GM12874 (cell line): ENCODE data around the gene RELT.

Experiments used
- CTCF ChIP-seq: IDR thresholded peaks from 2 replicates; pipeline ENCODE4 v1.5.1; 2011; ENCODE audit warnings: low read depth, mild to moderate bottlenecking, control low read depth, low read length, moderate library complexity; ENCODE audit not compliant: insufficient read depth

Gene RELT

DNA sequence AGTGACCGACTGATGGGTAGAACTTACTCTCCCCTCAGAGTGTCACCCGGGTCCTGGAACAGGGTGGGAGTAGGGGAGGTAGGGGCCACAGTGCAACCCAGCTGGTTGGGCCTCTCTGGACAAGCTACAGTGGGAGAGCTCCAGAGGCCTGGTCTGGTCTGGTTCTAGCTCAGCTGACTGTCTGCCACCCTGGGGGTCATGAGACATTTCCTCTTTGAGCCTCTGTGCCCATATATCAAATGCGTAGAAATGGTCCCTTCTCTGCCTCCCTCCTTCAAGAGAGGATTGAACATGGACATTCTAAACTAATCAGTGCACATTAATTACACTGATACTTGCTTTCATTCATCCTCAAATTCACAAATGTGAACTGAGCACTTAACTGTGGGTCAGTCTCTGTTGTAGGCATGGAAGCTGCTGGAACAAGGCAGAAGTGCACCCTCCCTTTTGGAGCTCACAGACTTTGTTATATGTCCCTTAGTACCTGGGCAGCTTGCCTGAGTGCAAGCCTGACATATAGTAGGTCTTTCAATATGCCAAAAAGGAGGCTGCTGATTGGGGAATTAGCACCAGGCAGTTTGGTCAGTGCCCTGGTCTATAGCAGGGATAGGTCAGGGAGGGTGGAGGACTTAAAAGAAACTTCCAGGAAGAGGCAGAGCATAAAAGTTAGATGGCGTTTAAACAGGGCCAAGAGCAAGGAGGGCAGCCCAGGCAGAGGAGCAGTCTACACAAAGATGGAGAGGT lies 42.4 kb upstream of the RELT start:
- no peak for TF ChIP-seq CTCF

- no peak for TF ChIP-seq CTCF
These were observed 41.6 kb upstream of the RELT start for GRCh38 chr11:73334384-73335203.

GRCh38 chr11:73335204-73335923 lies 40.8 kb upstream of the RELT start:
- TF ChIP-seq CTCF, result peak; percentile 97

DNA sequence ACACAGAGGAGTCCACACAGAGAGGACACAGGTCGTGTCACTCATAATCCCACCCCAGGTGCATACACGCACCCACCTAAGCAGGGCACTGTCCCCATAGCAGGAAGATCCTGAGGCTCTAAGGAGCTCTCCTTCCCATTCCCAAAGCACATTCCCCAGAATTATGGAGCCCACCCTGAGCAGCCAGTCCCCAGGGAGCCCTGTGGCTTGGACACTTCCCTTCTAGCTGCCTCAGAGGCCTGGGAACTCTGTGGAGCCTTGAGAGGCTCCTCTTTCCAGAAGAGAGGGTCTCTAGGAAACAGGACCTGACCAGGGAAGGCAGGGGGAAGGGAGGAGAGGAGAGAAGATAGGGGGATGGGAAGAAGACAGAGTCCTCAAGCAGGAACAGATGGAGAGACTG lies 38.4 kb upstream of the RELT start:
- TF ChIP-seq CTCF, result no peak

DNA sequence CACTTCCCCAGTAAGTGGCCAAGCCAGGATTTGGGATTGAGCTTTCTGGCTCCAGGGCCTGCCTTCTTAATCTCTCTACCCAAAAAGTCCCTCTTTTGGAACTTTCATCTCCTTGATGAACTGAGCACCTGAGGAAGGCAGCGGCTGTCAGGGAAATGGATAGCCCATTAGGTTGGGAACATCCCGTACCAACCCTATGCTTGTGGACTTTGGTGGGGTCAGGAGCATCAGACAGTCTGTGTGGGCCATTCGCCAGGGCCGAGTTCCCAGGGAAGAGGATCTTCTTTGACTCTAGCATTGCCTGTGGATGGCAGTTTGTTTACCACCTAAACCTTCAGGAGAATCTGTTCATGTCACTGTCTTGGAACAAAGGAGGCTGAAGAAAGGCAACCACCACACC lies 37.9 kb upstream of the RELT start:
- TF ChIP-seq CTCF, result no peak

DNA sequence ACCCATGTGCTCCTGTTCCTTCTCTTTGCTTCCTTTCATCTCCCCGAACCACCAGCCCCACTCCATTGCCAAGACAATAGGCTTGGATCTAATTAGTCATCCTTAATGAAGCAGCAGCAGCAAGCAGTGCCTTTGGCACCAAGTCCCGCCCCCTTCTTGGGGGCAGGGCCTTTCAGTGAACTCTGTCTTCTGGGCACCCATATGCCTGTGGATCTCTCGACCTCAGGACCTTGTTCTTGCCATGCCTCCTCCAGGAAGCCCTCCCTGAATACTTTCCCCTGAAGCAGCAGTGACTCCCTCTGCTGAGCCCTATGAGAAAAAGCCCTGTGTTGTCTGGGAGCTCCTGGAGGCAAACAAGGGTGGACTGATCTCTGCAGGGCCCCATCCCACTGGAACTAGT lies 36.0 kb upstream of the RELT start:
- TF ChIP-seq CTCF, result no peak

DNA sequence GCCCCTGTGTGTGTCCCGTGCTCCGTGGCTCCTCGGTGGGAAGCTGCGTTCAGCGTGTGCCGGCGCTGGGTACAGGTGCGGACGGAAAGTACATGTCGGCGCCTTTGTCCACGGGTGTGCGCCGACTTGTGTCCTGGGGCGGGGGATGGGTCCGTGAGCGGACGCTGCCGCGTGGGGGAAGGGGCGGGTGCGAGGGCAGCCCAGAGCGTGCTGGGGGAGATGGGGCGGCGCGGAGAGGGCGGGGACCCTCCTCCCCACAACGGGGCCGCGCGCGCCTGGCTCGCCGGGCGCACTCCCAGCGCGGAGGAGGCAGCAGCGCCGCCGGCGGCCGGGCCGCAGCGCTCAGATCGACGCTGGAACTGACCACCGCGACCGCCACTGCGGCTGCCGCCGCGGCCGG lies 33.6 kb upstream of the RELT start:
- TF ChIP-seq CTCF, result no peak
